Measurements from ENCODE around the gene GPR137. TPM values are rescaled to one million over a fixed set of nuclear protein-coding genes. Genes with fewer than 3 reads are reported as not detected.

Gene GPR137
- total and polyA plus RNA-seq, 2 experiments from 2014 or later, result 16.3 to 32.5 TPM

- Histone ChIP-seq H3K9me2 (ENCODE audit: insufficient read depth) (no peaks in the 10 kb centered on the region), H3K4me1 (ENCODE audit: insufficient read depth) (peaks cover 44% of the 10 kb centered on the region), H3K4me2 (peak within 1 kb of the TSS; percentile 100), H3K4me3 (peak within 1 kb of the TSS; percentile 100), H3F3A (replicated peaks; ENCODE audit: low read depth) (peaks cover 51% of the 10 kb centered on the region), H3K36me3 (ENCODE audit: insufficient read depth) (no peaks in the 10 kb centered on the region), H3K79me2 (replicated peaks; ENCODE audit: insufficient read depth) (peaks cover 31% of the 10 kb centered on the region), H3K27me3 (ENCODE audit: insufficient read depth) (no peaks in the 10 kb centered on the region), H4K20me1 (replicated peaks; ENCODE audit: insufficient read depth) (no peaks in the 10 kb centered on the region; the same call in 1 of the 2 replicates), H3K27ac (ENCODE audit: low read depth) (peak within 1 kb of the TSS; percentile 95), H2AFZ (peak within 1 kb of the TSS; percentile 88)
- TF ChIP-seq ETS1 (IDR thresholded peaks at IDR 0.05) (0 out of 2 replicates have a peak, but pooled peaks have one; percentile 63), POLR2AphosphoS5 (IDR thresholded peaks at IDR 0.05; ENCODE audit: low read depth) (peak; percentile 59)
- TF ChIP-seq, protein P1, sequence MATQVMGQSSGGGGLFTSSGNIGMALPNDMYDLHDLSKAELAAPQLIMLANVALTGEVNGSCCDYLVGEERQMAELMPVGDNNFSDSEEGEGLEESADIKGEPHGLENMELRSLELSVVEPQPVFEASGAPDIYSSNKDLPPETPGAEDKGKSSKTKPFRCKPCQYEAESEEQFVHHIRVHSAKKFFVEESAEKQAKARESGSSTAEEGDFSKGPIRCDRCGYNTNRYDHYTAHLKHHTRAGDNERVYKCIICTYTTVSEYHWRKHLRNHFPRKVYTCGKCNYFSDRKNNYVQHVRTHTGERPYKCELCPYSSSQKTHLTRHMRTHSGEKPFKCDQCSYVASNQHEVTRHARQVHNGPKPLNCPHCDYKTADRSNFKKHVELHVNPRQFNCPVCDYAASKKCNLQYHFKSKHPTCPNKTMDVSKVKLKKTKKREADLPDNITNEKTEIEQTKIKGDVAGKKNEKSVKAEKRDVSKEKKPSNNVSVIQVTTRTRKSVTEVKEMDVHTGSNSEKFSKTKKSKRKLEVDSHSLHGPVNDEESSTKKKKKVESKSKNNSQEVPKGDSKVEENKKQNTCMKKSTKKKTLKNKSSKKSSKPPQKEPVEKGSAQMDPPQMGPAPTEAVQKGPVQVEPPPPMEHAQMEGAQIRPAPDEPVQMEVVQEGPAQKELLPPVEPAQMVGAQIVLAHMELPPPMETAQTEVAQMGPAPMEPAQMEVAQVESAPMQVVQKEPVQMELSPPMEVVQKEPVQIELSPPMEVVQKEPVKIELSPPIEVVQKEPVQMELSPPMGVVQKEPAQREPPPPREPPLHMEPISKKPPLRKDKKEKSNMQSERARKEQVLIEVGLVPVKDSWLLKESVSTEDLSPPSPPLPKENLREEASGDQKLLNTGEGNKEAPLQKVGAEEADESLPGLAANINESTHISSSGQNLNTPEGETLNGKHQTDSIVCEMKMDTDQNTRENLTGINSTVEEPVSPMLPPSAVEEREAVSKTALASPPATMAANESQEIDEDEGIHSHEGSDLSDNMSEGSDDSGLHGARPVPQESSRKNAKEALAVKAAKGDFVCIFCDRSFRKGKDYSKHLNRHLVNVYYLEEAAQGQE (IDR thresholded peaks at IDR 0.05; ENCODE audit: unreplicated experiment), result no peak
- Mint-ChIP-seq H3K9me3 (no peaks in the 10 kb centered on the region), H3K4me1 (peaks cover 47% of the 10 kb centered on the region), H3K27ac (peak within 1 kb of the TSS; percentile 95), H3K4me3 (peak within 1 kb of the TSS; percentile 88), H3K36me3 (ENCODE audit: low read depth) (peaks cover 17% of the 10 kb centered on the region), H3K27me3 (ENCODE audit: insufficient read depth, low read depth, poor library complexity) (peaks cover 38% of the 10 kb centered on the region)
- DNase-seq (ENCODE audit: low spot score) (peak; percentile 95), ATAC-seq (peak; percentile 48)
Measured at GRCh38 chr11:64246871-64247728, 38.5 kb upstream of the GPR137 start, which contains the start of gene PPP1R14B. PPP1R14B (minus strand) TSS chr11:64246943; CDS start chr11:64246673, 270 bp downstream.

- H3K9me3 Mint-ChIP-seq, result no peaks in the 10 kb centered on the region
- Histone ChIP-seq H3K79me2 (replicated peaks; ENCODE audit: insufficient read depth) (peaks cover 30% of the 10 kb centered on the region), H3K27ac (ENCODE audit: low read depth) (peak overlapping the region; percentile 62; the same call in 1 of the 2 replicates), H3K9me2 (ENCODE audit: insufficient read depth) (no peaks in the 10 kb centered on the region), H2AFZ (peak overlapping the region; percentile 66; the same call in 1 of the 2 replicates), H3K27me3 (ENCODE audit: insufficient read depth) (no peaks in the 10 kb centered on the region), H3K4me1 (ENCODE audit: insufficient read depth) (peaks cover 39% of the 10 kb centered on the region), H3F3A (replicated peaks; ENCODE audit: low read depth) (peaks cover 47% of the 10 kb centered on the region), H3K36me3 (ENCODE audit: insufficient read depth) (no peaks in the 10 kb centered on the region), H3K4me2 (peak overlapping the region; percentile 100), H3K4me3 (peak overlapping the region; percentile 100), H4K20me1 (replicated peaks; ENCODE audit: insufficient read depth) (no peaks in the 10 kb centered on the region; the same call in none of the 2 replicates)
- DNase-seq (ENCODE audit: low spot score) (no peak), ATAC-seq (peak; percentile 8)
- TF ChIP-seq, protein P2, sequence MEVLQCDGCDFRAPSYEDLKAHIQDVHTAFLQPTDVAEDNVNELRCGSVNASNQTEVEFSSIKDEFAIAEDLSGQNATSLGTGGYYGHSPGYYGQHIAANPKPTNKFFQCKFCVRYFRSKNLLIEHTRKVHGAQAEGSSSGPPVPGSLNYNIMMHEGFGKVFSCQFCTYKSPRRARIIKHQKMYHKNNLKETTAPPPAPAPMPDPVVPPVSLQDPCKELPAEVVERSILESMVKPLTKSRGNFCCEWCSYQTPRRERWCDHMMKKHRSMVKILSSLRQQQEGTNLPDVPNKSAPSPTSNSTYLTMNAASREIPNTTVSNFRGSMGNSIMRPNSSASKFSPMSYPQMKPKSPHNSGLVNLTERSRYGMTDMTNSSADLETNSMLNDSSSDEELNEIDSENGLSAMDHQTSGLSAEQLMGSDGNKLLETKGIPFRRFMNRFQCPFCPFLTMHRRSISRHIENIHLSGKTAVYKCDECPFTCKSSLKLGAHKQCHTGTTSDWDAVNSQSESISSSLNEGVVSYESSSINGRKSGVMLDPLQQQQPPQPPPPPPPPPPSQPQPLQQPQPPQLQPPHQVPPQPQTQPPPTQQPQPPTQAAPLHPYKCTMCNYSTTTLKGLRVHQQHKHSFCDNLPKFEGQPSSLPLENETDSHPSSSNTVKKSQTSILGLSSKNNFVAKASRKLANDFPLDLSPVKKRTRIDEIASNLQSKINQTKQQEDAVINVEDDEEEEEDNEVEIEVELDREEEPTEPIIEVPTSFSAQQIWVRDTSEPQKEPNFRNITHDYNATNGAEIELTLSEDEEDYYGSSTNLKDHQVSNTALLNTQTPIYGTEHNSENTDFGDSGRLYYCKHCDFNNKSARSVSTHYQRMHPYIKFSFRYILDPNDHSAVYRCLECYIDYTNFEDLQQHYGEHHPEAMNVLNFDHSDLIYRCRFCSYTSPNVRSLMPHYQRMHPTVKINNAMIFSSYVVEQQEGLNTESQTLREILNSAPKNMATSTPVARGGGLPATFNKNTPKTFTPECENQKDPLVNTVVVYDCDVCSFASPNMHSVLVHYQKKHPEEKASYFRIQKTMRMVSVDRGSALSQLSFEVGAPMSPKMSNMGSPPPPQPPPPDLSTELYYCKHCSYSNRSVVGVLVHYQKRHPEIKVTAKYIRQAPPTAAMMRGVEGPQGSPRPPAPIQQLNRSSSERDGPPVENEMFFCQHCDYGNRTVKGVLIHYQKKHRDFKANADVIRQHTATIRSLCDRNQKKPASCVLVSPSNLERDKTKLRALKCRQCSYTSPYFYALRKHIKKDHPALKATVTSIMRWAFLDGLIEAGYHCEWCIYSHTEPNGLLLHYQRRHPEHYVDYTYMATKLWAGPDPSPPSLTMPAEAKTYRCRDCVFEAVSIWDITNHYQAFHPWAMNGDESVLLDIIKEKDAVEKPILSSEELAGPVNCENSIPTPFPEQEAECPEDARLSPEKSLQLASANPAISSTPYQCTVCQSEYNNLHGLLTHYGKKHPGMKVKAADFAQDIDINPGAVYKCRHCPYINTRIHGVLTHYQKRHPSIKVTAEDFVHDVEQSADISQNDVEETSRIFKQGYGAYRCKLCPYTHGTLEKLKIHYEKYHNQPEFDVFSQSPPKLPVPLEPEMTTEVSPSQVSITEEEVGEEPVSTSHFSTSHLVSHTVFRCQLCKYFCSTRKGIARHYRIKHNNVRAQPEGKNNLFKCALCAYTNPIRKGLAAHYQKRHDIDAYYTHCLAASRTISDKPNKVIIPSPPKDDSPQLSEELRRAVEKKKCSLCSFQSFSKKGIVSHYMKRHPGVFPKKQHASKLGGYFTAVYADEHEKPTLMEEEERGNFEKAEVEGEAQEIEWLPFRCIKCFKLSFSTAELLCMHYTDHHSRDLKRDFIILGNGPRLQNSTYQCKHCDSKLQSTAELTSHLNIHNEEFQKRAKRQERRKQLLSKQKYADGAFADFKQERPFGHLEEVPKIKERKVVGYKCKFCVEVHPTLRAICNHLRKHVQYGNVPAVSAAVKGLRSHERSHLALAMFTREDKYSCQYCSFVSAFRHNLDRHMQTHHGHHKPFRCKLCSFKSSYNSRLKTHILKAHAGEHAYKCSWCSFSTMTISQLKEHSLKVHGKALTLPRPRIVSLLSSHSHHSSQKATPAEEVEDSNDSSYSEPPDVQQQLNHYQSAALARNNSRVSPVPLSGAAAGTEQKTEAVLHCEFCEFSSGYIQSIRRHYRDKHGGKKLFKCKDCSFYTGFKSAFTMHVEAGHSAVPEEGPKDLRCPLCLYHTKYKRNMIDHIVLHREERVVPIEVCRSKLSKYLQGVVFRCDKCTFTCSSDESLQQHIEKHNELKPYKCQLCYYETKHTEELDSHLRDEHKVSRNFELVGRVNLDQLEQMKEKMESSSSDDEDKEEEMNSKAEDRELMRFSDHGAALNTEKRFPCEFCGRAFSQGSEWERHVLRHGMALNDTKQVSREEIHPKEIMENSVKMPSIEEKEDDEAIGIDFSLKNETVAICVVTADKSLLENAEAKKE (CRISPR knock-in tag; IDR thresholded peaks at IDR 0.05), result no peak
- peaks cover 42% of the 10 kb centered on the region for H3K4me1 Mint-ChIP-seq
- H3K27ac Mint-ChIP-seq, result peak overlapping the region; percentile 94
- peaks cover 14% of the 10 kb centered on the region for H3K36me3 Mint-ChIP-seq (ENCODE audit: low read depth)
- peaks cover 35% of the 10 kb centered on the region for H3K27me3 Mint-ChIP-seq (ENCODE audit: insufficient read depth, low read depth, poor library complexity)
- H3K4me3 Mint-ChIP-seq, result peak overlapping the region; percentile 88
Measured at GRCh38 chr11:64247729-64248531, 37.7 kb upstream of the GPR137 start.

Measured in GM23338 (cell line).